Neutrophil (primary cell): Measurements from ENCODE around the gene IPPK.

Source experiments
- H3K27ac ChIP-seq: fragments of 200-600 bp; sonication (generic); 2 replicates; pipeline ENCODE4 v1.5.1; 2016; ENCODE audit warnings: mild to moderate bottlenecking, moderate library complexity
- H3K27me3 ChIP-seq: fragments of 200-600 bp; sonication (generic); 2 replicates; pipeline ENCODE4 v1.6.0; 2016; ENCODE audit warnings: mild to moderate bottlenecking
- H3K36me3 ChIP-seq: fragments of 200-600 bp; sonication (generic); 2 replicates; pipeline ENCODE4 v1.5.1; 2017
- H3K4me1 ChIP-seq, 2 experiments: fragments of 200-600 bp in 1 of 2; sonication (generic) in 1 of 2; 1 replicate in 1 of 2; 2 replicates in 1 of 2; pipeline versions ENCODE4 v1.5.1 to v1.6.1; 2013 to 2016; ENCODE audit warnings: low read depth in 1 of 2, low read length in 1 of 2, mild to moderate bottlenecking in 1 of 2, moderate library complexity in 1 of 2; ENCODE audit not compliant: control insufficient read depth in 1 of 2, insufficient read depth in 1 of 2
- H3K4me3 ChIP-seq, 2 experiments: fragments of 200-600 bp in 1 of 2; sonication (generic) in 1 of 2; 1 replicate in 1 of 2; 2 replicates in 1 of 2; pipeline ENCODE4 v1.5.1; 2013 to 2016; ENCODE audit warnings: low read depth in 1 of 2, low read length in 1 of 2, mild to moderate bottlenecking in 1 of 2, moderate library complexity in 1 of 2
- H3K9me3 ChIP-seq: fragments of 200-600 bp; sonication (generic); 2 replicates; pipeline ENCODE4 v1.5.1; 2016
- TF ChIP-seq, protein P1 (sequence below): fragments of 200-600 bp; sonication (generic); IDR thresholded peaks from 2 replicates; pipeline ENCODE4 v1.5.1; 2016; ENCODE audit warnings: antibody characterized with exemption

Gene IPPK

DNA sequence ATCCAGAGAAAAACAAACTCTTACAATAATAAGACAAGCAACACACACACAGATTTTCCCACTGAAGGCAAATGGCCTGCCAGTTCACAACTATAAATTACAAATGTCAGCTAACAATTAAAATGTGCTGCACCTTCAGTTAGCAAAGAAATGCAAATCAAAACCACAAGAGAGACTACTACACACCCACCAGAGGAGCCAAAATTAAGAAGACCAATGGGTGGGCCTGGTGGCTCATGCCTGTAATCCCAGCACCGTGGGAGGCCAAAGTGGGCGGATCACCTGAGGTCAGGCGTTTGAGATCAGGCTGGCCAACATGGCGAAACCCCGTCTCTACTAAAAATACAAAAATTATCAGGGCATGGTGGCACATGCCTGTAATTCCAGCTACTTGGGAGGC, 15.1 kb upstream of the IPPK start:
- TF ChIP-seq, protein P1, sequence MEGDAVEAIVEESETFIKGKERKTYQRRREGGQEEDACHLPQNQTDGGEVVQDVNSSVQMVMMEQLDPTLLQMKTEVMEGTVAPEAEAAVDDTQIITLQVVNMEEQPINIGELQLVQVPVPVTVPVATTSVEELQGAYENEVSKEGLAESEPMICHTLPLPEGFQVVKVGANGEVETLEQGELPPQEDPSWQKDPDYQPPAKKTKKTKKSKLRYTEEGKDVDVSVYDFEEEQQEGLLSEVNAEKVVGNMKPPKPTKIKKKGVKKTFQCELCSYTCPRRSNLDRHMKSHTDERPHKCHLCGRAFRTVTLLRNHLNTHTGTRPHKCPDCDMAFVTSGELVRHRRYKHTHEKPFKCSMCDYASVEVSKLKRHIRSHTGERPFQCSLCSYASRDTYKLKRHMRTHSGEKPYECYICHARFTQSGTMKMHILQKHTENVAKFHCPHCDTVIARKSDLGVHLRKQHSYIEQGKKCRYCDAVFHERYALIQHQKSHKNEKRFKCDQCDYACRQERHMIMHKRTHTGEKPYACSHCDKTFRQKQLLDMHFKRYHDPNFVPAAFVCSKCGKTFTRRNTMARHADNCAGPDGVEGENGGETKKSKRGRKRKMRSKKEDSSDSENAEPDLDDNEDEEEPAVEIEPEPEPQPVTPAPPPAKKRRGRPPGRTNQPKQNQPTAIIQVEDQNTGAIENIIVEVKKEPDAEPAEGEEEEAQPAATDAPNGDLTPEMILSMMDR = no peak
- no peaks in the 10 kb centered on the region for H3K9me3 ChIP-seq
- no peaks in the 10 kb centered on the region for H3K4me1 ChIP-seq
- H3K27ac ChIP-seq = no peak overlapping the region
- H3K27me3 ChIP-seq = no peaks in the 10 kb centered on the region
- no peak overlapping the region for H3K4me3 ChIP-seq
- H3K36me3 ChIP-seq = no peaks in the 10 kb centered on the region

DNA sequence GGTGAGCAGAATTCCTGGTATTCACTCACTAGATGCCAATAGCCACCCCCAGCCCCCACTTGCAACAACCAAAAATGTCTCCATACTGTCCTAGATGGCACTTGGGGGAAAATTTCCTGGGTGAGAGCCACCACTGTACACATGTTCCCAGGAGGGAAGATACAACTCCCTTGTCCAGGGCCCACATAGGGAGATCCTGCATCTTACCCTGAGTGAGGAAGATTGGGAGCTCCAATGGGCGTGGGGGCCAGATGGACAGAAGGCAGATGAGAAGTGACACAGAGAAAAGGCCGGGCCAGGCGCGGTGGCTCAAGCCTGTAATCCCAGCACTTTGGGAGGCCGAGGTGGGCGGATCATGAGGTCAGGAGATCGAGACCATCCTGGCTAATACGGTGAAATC, 12.3 kb upstream of the IPPK start:
- no peaks in the 10 kb centered on the region for H3K4me1 ChIP-seq
- H3K27ac ChIP-seq = no peak overlapping the region
- H3K9me3 ChIP-seq = no peaks in the 10 kb centered on the region
- TF ChIP-seq, protein P1 = no peak
- no peaks in the 10 kb centered on the region for H3K36me3 ChIP-seq
- no peaks in the 10 kb centered on the region for H3K27me3 ChIP-seq
- H3K4me3 ChIP-seq = no peak overlapping the region

DNA sequence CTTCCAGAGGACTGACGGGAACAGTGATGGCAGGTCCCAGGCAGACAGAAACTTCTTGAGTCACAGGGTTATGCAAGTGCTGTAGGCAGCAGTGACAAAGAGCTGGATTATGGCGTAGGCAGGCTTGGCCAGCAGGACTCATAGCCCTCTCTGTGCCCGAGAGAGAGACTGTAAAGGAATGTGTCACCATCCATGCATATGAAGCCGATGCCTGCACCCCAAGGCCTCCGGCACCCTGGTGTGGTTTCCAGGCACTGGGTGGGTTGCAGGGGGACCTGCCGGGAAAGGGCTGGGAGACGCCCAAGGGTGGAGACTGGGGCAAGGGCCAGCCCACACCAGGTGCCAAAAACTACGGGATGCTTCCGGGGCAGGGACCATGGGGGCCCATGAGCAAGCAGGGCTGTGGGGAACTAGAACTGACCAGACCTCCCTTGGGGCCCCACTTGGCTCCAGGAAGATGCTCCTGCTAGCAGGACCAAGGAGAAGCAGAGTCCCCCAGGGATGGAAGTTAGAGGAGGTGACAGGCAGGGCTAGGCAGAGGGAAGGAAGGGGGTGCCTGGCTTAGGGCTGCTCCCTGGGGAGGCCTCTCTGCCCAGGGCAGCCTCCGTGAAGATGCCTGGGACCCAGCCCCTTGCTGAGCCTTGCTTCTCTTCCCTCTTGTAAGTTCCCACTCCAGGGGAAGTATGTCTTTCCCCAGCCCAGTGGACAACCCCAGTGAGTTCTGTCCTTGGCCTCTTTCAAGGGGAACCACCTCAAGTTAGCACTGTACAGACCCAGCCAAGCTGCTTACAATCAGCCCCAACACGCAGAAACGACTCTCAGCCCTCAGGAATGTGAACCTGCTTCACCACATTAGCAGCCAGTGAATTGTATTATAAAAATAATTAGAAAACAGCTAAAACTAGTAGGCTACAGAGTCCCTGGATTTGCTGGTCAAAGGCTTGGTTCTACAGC, 10.5 kb upstream of the IPPK start:
- H3K4me1 ChIP-seq = no peaks in the 10 kb centered on the region
- H3K27me3 ChIP-seq = no peaks in the 10 kb centered on the region
- no peak overlapping the region for H3K4me3 ChIP-seq
- H3K9me3 ChIP-seq = no peaks in the 10 kb centered on the region
- H3K27ac ChIP-seq = no peak overlapping the region
- TF ChIP-seq, protein P1 = no peak
- H3K36me3 ChIP-seq = no peaks in the 10 kb centered on the region

DNA sequence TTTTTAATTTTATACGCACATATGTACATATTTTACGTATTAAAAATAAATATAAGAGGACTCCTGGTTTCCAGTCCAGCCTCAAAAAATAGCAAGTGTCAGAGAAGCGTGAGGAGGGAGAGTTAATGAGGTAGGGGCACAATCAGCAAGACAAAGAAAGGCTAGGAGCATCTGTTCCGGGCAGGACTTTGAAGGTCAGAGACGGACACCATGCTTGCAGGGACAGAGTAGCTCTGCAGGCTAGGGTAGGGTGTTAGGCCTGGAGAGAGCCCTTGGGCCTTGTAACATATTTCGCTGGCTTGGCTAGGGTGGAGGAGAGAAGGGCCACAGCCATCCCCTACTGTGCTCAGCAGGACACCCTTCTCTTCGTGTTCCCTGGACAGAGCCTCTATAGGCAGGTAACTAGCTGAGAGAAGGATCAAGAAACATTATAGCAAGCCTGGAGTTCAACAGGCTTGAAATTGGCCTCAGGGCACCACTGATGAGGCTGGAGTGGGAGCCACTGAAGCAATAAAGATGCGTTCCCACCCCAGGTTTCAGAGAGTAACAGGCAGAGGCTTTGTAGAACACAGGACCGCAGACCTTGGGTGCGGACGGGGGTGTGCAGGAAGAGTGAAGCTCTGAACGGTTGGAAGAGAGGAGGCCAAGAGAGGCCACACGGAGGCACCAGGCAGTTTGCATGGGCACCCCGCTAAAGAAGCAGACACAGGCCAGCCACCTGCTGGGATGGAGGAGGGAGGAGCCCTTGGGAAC, 9.7 kb upstream of the IPPK start:
- no peaks in the 10 kb centered on the region for H3K9me3 ChIP-seq
- no peaks in the 10 kb centered on the region for H3K4me1 ChIP-seq
- TF ChIP-seq, protein P1 = no peak
- H3K27me3 ChIP-seq = no peaks in the 10 kb centered on the region
- no peaks in the 10 kb centered on the region for H3K36me3 ChIP-seq
- no peak overlapping the region for H3K4me3 ChIP-seq
- no peak overlapping the region for H3K27ac ChIP-seq

DNA sequence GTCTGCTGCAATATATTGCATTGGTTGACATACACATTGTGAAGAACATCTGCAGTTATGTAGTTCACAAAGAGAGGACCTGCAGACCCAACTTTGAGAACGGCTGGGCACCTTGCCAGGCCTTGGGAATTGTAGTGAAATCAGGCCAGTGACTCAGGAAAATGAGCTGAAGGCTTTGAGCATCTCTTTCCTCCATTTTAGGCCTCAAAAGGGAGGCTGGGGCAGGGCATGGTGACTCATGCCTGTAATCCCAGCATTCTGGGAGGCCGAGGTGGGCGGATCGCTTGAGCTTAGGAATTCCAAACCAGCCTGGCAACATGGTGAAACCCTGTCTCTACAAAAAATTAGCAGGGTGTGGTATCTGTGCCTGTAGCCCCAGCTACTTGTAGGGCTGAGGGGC, 1.4 kb upstream of the IPPK start:
- Histone ChIP-seq H3K4me3 (peak overlapping the region in 1 of 2 experiments; percentile 83), H3K27ac (no peak overlapping the region), H3K9me3 (no peaks in the 10 kb centered on the region), H3K4me1 (peaks cover 18 to 19% of the 10 kb centered on the region in 2 experiments), H3K36me3 (peaks cover 7% of the 10 kb centered on the region), H3K27me3 (no peaks in the 10 kb centered on the region)
- TF ChIP-seq, protein P1 = no peak
